ENCODE data around the gene RUNDC1. TPM values are rescaled to one million over a fixed set of nuclear protein-coding genes. Genes with fewer than 3 reads are reported as not detected.

Gene RUNDC1
- total and polyA plus RNA-seq, 8 donors, result 10.3 to 16.9 (median 12.6) TPM

- intact Hi-C loops (cut with DNase I), result loop anchor here in 1 of 2 donors (10.0 kb wide), 1 partner anchor 290 kb away; no protein-coding TSS in a partner anchor
- H3K4me3 ChIP-seq, result peak overlapping the region in 1 of 2 donors; percentile 56
- DNase-seq (no peak), ATAC-seq (no peak)
- peaks cover 2 to 40% of the 10 kb centered on the region in 2 donors for H3K4me1 ChIP-seq
- H3K36me3 ChIP-seq, result no peaks in the 10 kb centered on the region
- TF ChIP-seq CTCF (IDR thresholded peaks at IDR 0.05), result no peak
- no peaks in the 10 kb centered on the region for H3K9me3 ChIP-seq
- no peak overlapping the region for H3K27ac ChIP-seq
- no peaks in the 10 kb centered on the region for H3K27me3 ChIP-seq
Measured at GRCh38 chr17:43025290-43025657, 44.9 kb downstream of the RUNDC1 start.

- H3K4me1 ChIP-seq, result peaks cover 0 to 33% of the 10 kb centered on the region in 2 donors
- no peaks in the 10 kb centered on the region for H3K9me3 ChIP-seq
- H3K4me3 ChIP-seq, result no peak overlapping the region
- DNase-seq (no peak), ATAC-seq (no peak)
- no peaks in the 10 kb centered on the region for H3K27me3 ChIP-seq
- no peak for TF ChIP-seq CTCF (IDR thresholded peaks at IDR 0.05)
- intact Hi-C loops (cut with DNase I), result loop anchor here in 1 of 2 donors (10.0 kb wide), 1 partner anchor 289 kb away; no protein-coding TSS in a partner anchor
- no peaks in the 10 kb centered on the region for H3K36me3 ChIP-seq
- no peak overlapping the region for H3K27ac ChIP-seq
Measured at GRCh38 chr17:43025766-43026537, 45.6 kb downstream of the RUNDC1 start.

- DNase-seq (no peak), ATAC-seq (no peak)
- Histone ChIP-seq H3K9me3 (no peaks in the 10 kb centered on the region), H3K36me3 (no peaks in the 10 kb centered on the region), H3K27me3 (no peaks in the 10 kb centered on the region), H3K27ac (no peak overlapping the region), H3K4me1 (peaks cover 0 to 28% of the 10 kb centered on the region in 2 donors), H3K4me3 (no peak overlapping the region)
- TF ChIP-seq CTCF (IDR thresholded peaks at IDR 0.05), result no peak
- intact Hi-C loops (cut with DNase I), result loop anchor here in 1 of 2 donors (10.0 kb wide), 1 partner anchor 288 kb away; no protein-coding TSS in a partner anchor
Measured at GRCh38 chr17:43026595-43026994, 46.2 kb downstream of the RUNDC1 start.

- TF ChIP-seq CTCF (IDR thresholded peaks at IDR 0.05), result no peak
- H3K27ac ChIP-seq, result no peak overlapping the region
- H3K36me3 ChIP-seq, result no peaks in the 10 kb centered on the region
- DNase-seq (no peak), ATAC-seq (no peak)
- H3K9me3 ChIP-seq, result no peaks in the 10 kb centered on the region
- intact Hi-C loops (cut with DNase I), result loop anchor here in 1 of 2 donors (10.0 kb wide), 1 partner anchor 287 kb away; no protein-coding TSS in a partner anchor
- H3K4me3 ChIP-seq, result no peak overlapping the region
- peaks cover 0 to 26% of the 10 kb centered on the region in 2 donors for H3K4me1 ChIP-seq
- H3K27me3 ChIP-seq, result no peaks in the 10 kb centered on the region
Measured at GRCh38 chr17:43027091-43028032, 47.0 kb downstream of the RUNDC1 start.

All from left lung (tissue), 10 donors.